ENCODE data around the gene IER5. TPM values are rescaled to one million over a fixed set of nuclear protein-coding genes. Genes with fewer than 3 reads are reported as not detected.

Gene IER5
- total and polyA plus RNA-seq, 9 of the 15 experiments (the other 6 are each of a cell fraction or from before 2014, with no cell fraction given) = 2.4 to 32.1 (median 12.0) TPM

DNA sequence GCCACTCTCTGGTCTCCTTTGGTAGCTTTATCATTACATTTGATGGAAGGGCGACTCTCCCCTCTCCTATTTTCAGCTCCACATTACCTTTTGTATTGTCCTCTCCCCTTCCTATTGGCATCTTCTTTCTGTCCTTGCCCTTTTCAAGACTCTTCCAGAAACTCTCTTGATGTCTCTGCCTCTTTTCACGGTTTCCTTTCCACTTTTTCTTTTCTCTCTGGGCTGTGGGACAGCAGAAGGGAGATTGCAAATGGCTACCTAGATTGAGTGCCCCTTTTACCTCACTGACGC lies 17.5 kb downstream of the IER5 start:
- DNase-seq (ENCODE audit: extremely low read depth in 1 of 4, low spot score in 3 of 4) (no peak), ATAC-seq (no peak), FAIRE-seq (no peak)
- Histone ChIP-seq H2AFZ (ENCODE audit: low read depth, low read length) (peak overlapping the region; percentile 86), H3K9ac (ENCODE audit: insufficient read depth in 1 of 2, low read depth in 2 of 2, low read length in 2 of 2) (no peak overlapping the region; a peak in 1 of 4 replicates), H3K9me3 (replicated peaks; ENCODE audit: control insufficient read depth, insufficient read depth, low read depth, low read length) (no peaks in the 10 kb centered on the region), H3K4me3 (peak overlapping the region; percentile 40), H3K27ac (ENCODE audit: extremely low read depth, low read depth, low read length) (no peak overlapping the region), H3K4me2 (ENCODE audit: insufficient read depth, low read length) (peak overlapping the region; percentile 75), H3K36me3 (ENCODE audit: control insufficient read depth, insufficient read depth, low read length) (no peaks in the 10 kb centered on the region), H3K27me3 (ENCODE audit: control insufficient read depth in 2 of 2, insufficient read depth in 2 of 2, low read length in 2 of 2) (no peaks in the 10 kb centered on the region), H3K4me1 (replicated peaks in 1 of 2; ENCODE audit: control insufficient read depth in 2 of 2, insufficient read depth in 2 of 2, low read length in 2 of 2) (peaks cover 22 to 59% of the 10 kb centered on the region in 2 experiments), H3K79me2 (ENCODE audit: control insufficient read depth, insufficient read depth, low read length) (peaks cover 4% of the 10 kb centered on the region; the same call in 1 of the 3 replicates), H4K20me1 (replicated peaks; ENCODE audit: control insufficient read depth, insufficient read depth, low read length) (no peaks in the 10 kb centered on the region), H3K9me1 (ENCODE audit: control insufficient read depth, insufficient read depth, low read length) (no peaks in the 10 kb centered on the region)
- in situ Hi-C loops (cut with MboI) = no loop called here
- WGBS (ENCODE audit: insufficient coverage, low coverage, missing lambda C conversion rate) = 30% methylated on average over 3 of the region's 3 CpGs
- intact Hi-C loops (cut with micrococcal nuclease) = no loop called here
- ChIA-PET CTCF (ENCODE audit: low intra/inter-chr PET ratio) (no interaction called here), POLR2A (interaction anchor here (0.6 to 12.3 kb wide), 5 partner anchors 9 to 64 kb away, joined by 3 to 257 read pairs (median 19); partner anchors contain the start of gene IER5)
- BruUV-seq (replicated peaks) = no TSS peak
- TF ChIP-seq ZNF644 (tag; IDR thresholded peaks at IDR 0.05; ENCODE audit: low read depth) (no peak), ELF4 (CRISPR knock-in tag; IDR thresholded peaks at IDR 0.05) (0 out of 2 replicates have a peak, but pooled peaks have one; percentile 35), MYC (IDR thresholded peaks at IDR 0.05; ENCODE audit: low read depth, low read length) (no peak), MYC (CRISPR knock-in tag; IDR thresholded peaks at IDR 0.05; ENCODE audit: borderline replicate concordance, low read depth) (peak; percentile 59; the same call in 1 of the 2 replicates), FOXA1 (IDR thresholded peaks at IDR 0.05; ENCODE audit: borderline replicate concordance) (no peak), MYNN (IDR thresholded peaks at IDR 0.05) (no peak), MYNN (CRISPR knock-in tag; IDR thresholded peaks at IDR 0.05) (no peak), ZFP36 (IDR thresholded peaks at IDR 0.05; ENCODE audit: low read depth, low read length, partially characterized antibody) (no peak), EHMT2 (IDR thresholded peaks at IDR 0.05) (0 out of 2 replicates have a peak, but pooled peaks have one; percentile 20), PHTF2 (CRISPR knock-in tag; IDR thresholded peaks at IDR 0.05) (no peak), SMARCA5 (IDR thresholded peaks at IDR 0.05) (0 out of 2 replicates have a peak, but pooled peaks have one; percentile 18), FUS (optimal IDR thresholded peaks at IDR 0.05; ENCODE audit: low read depth, low read length) (no peak), PHF20 (IDR thresholded peaks at IDR 0.05; ENCODE audit: partially characterized antibody) (no peak), CSDE1 (IDR thresholded peaks at IDR 0.05) (0 out of 4 replicates have a peak, but pooled peaks of 1 of the 2 experiments have one; percentile 66), CBX2 (IDR thresholded peaks at IDR 0.05; ENCODE audit: insufficient read depth, low read length, poor library complexity, severe bottlenecking) (no peak), RFX7 (CRISPR knock-in tag; IDR thresholded peaks at IDR 0.05) (no peak), ZNF707 (CRISPR knock-in tag; conservative IDR thresholded peaks at IDR 0.05) (no peak), USF2 (CRISPR knock-in tag; IDR thresholded peaks at IDR 0.05) (no peak), SMAD1 (IDR thresholded peaks at IDR 0.05; ENCODE audit: low read depth, low read length, partially characterized antibody) (no peak), RBM14 (IDR thresholded peaks at IDR 0.05; ENCODE audit: borderline replicate concordance, insufficient read depth, low read depth, low read length) (no peak), HDAC2 (IDR thresholded peaks at IDR 0.05) (no peak)
- TF ChIP-seq, protein P1, sequence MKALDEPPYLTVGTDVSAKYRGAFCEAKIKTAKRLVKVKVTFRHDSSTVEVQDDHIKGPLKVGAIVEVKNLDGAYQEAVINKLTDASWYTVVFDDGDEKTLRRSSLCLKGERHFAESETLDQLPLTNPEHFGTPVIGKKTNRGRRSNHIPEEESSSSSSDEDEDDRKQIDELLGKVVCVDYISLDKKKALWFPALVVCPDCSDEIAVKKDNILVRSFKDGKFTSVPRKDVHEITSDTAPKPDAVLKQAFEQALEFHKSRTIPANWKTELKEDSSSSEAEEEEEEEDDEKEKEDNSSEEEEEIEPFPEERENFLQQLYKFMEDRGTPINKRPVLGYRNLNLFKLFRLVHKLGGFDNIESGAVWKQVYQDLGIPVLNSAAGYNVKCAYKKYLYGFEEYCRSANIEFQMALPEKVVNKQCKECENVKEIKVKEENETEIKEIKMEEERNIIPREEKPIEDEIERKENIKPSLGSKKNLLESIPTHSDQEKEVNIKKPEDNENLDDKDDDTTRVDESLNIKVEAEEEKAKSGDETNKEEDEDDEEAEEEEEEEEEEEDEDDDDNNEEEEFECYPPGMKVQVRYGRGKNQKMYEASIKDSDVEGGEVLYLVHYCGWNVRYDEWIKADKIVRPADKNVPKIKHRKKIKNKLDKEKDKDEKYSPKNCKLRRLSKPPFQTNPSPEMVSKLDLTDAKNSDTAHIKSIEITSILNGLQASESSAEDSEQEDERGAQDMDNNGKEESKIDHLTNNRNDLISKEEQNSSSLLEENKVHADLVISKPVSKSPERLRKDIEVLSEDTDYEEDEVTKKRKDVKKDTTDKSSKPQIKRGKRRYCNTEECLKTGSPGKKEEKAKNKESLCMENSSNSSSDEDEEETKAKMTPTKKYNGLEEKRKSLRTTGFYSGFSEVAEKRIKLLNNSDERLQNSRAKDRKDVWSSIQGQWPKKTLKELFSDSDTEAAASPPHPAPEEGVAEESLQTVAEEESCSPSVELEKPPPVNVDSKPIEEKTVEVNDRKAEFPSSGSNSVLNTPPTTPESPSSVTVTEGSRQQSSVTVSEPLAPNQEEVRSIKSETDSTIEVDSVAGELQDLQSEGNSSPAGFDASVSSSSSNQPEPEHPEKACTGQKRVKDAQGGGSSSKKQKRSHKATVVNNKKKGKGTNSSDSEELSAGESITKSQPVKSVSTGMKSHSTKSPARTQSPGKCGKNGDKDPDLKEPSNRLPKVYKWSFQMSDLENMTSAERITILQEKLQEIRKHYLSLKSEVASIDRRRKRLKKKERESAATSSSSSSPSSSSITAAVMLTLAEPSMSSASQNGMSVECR (CRISPR knock-in tag; IDR thresholded peaks at IDR 0.05) = no peak
